GM13976 (cell line): ENCODE measurements around the gene SATL1.

Source experiments
- DNase-seq: peaks from one replicate; pipeline ENCODE4 v3.0.0; 2012; ENCODE audit warnings: low spot score
- CTCF ChIP-seq: IDR thresholded peaks from 2 replicates; pipeline ENCODE4 v1.5.1; 2012; ENCODE audit warnings: borderline replicate concordance, mild to moderate bottlenecking; ENCODE audit not compliant: insufficient read depth; ENCODE audit errors: extremely low read depth, missing control alignments, control extremely low read depth
- in situ Hi-C: fragments of 300-500 bp; cut with MboI; formaldehyde crosslinking; loops from one replicate; pipeline ENCODE4 v1.12.0; 2022; ENCODE audit warnings: low sequenced_read_pairs, mixed read lengths, inconsistent platforms; ENCODE audit not compliant: unreplicated experiment

SATL1 gene

GRCh38 chrX:85065512-85066198 lies 177.9 kb downstream of the SATL1 start:
- in situ Hi-C loops: no loop called here
- DNase-seq: no peak
- no peak for TF ChIP-seq CTCF

- no peak for TF ChIP-seq CTCF
Observed at GRCh38 chrX:85052636-85053343, 190.8 kb downstream of the SATL1 start.

GRCh38 chrX:85052205-85052604 lies 191.4 kb downstream of the SATL1 start:
- in situ Hi-C loops: no loop called here
- no peak for TF ChIP-seq CTCF
- DNase-seq: no peak

More at GRCh38 chrX:85052636-85053343, 190.8 kb downstream of the SATL1 start:
- in situ Hi-C loops: no loop called here
- DNase-seq: no peak

- no peak for DNase-seq
- TF ChIP-seq CTCF: no peak
- in situ Hi-C loops: no loop called here
Observed at GRCh38 chrX:85051627-85052026, 192.0 kb downstream of the SATL1 start.
